IMR-90 (cell line): ENCODE measurements around the gene GIMAP8.

ENCODE experiments used
- MXI1 ChIP-seq: IDR thresholded peaks from 2 replicates; pipeline ENCODE4 v1.6.1; 2012; ENCODE audit warnings: low read depth, mild to moderate bottlenecking, low read length, moderate library complexity, borderline replicate concordance
- RFX5 ChIP-seq: IDR thresholded peaks from 2 replicates; pipeline ENCODE4 v1.8.0; 2012; ENCODE audit warnings: low read depth, mild to moderate bottlenecking, low read length, moderate library complexity
- TF ChIP-seq, protein P1 (sequence below): conservative IDR thresholded peaks from 2 replicates; pipeline ENCODE4 v1.5.1; 2012; ENCODE audit warnings: mild to moderate bottlenecking, low read depth, low read length, improper control_type of control experiment

DNA sequence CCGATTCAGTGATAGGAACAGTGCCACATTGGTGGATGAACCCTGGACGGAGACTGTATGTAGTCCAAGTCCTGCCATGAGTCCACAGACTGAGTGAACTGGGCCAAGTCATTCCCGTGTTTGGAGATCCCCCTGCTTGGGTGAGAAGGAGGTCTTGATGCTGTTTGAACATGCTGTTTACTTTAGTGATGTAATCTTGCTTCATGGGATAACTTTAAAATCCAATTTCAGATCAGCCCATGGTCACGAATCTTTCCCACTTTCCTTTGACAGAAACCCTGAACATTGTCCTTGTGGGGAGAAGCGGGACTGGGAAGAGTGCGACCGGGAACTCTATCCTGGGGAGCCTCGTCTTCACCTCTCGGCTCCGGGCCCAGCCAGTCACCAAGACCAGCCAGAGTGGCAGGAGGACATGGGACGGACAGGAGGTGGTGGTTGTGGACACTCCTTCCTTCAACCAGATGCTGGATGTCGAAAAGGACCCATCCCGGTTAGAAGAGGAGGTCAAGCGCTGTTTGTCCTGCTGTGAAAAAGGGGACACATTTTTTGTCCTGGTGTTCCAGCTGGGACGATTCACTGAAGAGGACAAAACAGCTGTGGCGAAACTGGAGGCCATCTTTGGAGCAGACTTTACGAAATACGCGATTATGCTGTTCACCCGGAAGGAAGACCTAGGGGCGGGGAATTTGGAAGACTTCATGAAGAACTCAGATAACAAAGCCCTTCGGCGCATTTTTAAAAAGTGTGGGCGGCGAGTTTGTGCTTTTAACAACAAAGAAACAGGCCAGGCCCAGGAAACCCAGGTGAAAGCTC lies 26.6 kb downstream of the GIMAP8 start:
- TF ChIP-seq, protein P1, sequence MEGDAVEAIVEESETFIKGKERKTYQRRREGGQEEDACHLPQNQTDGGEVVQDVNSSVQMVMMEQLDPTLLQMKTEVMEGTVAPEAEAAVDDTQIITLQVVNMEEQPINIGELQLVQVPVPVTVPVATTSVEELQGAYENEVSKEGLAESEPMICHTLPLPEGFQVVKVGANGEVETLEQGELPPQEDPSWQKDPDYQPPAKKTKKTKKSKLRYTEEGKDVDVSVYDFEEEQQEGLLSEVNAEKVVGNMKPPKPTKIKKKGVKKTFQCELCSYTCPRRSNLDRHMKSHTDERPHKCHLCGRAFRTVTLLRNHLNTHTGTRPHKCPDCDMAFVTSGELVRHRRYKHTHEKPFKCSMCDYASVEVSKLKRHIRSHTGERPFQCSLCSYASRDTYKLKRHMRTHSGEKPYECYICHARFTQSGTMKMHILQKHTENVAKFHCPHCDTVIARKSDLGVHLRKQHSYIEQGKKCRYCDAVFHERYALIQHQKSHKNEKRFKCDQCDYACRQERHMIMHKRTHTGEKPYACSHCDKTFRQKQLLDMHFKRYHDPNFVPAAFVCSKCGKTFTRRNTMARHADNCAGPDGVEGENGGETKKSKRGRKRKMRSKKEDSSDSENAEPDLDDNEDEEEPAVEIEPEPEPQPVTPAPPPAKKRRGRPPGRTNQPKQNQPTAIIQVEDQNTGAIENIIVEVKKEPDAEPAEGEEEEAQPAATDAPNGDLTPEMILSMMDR = no peak
- TF ChIP-seq MXI1 = no peak
- no peak for TF ChIP-seq RFX5
